HuH-7 (cell line): ENCODE measurements around the gene CLSTN3.
A peak's percentile ranks its signal among the peaks of the same experiment; 100 is the strongest.
"Not testable (repeated sequence)": the region's sequence is repeated elsewhere in the genome, so short reads cannot be mapped to it uniquely, and the experiment has no call there.

Source experiments
- DNase-seq: peaks from one replicate; pipeline ENCODE4 v3.0.0; 2011; ENCODE audit warnings: low spot score

Gene CLSTN3

DNA sequence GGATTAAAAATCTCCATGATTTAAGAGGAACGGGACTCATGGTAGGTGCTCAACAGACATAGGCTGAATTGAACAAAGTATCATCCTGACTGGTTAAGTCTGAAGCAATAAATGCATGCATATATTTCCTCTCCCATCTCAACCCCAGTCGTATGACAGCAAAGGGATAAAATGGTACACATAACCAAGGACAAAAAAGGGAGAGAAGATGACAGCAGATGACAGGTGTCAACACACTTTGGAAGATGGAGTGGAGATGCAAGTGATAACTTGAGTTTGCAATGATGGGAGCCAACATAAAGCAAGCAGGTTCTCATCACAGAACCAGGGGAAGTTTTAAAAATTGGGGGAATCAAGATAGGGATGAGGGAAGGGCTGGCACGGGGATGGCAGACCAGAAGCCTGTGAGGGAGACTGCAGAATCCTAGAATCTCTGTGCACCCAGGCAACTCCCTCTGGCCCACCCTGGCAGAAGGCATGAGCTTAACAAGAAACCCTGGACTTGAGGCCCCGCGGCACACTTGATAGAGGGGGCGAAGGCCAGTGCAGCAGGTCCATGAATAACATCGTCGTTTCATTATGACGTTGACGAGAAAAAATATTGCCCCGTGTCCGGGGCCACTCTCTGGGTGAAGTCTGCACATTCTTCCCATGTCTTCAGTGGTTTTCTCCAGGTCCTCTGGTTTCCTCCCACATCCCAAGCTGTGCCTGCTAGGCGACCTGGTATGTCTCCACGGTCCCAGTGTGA is 26.2 kb upstream of the CLSTN3 start:
- no peak for DNase-seq

DNA sequence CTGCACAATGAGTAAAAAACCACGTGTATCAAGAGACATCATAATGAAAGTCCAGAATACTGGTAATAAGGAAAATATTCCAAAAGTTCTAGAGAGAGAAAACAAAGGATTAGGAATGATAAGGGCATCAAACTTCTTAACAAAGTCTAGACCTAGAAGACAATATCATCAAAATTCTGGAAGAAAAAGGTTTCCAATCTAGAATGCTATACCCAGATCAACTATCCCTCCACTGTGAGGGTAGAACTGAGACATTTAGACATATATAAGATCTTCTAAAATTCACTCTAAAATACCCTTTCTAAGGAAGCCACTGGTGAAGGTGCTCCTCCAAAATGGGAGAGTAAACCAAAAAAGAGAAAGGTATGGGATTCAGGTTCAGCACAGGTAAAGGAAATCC is 24.1 kb upstream of the CLSTN3 start:
- no peak for DNase-seq

DNA sequence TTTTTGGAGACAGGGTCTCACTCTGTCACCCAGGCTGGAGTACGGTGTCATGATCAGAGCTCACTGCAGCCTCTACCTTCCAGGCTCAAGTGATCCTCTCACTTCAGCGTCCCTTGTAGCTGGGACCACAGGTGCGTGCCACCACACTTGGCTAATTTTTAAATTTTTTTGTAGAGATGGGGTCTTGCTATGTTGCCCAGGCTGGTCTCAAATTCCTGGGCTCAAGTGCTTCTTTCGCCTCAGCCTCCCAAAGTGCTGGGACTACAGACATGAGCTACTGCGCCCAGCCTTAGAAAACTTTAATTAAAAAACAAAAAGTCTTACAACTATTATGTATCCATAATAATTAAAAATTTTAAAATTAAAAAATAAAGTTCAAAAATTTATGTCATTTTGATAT is 23.0 kb upstream of the CLSTN3 start:
- not testable (repeated sequence) for DNase-seq

DNA sequence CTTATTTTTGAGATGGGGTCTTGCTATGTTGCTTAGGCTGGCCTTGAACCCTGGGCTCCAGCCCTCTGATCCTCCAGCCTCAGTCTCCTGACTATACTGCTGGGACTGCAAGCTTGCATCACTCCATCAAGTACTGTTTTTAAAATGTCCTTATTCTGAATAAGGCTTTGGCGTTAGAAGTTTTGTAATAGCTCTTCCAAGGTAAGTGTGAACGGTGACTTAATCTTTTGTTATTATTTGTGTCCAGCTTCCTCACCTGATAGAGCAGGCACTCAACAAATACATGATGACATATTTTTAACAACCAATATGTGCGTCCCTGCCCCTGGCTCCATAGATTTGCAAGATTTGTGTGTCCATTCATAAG is 22.6 kb upstream of the CLSTN3 start:
- no peak for DNase-seq

DNA sequence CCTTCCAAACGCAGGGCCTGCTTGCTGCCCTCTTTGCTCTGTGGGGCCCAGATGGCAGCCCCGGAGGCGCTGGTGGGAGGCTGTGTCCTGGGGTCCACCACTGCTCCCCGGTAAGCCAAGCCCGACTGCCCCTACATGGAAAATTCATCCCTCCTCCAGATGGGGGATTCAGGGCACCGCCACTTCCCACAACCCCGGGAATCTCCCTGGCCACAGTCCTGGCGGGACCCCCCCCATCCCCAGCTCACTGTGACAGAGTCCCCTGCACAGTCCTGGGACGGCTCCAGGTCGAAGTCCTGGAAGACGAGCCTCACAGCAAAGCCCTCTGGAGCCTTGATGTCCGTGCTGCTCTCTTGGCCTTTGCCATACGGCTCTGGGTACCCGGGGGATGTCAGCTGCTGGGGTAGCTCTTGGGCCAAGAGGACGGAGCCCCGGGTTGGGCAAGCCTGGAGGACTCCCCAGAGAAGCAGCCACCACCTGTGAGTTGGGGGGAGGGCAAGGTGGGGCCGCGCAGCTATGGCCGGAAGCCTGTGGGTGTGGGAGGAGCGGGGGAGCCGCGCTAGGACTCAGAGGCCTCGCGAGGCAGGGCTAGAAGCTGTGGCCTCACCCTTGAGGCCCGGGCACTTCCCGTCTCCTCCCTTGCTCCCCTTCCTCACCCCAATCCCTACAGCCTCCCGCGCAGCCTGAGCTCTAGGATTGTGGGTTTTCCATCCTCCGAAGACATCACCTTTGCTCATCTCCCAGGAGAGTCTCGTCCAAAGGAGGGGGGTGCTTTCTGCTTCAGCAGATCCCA is 22.0 kb upstream of the CLSTN3 start:
- peak; percentile 69 for DNase-seq

DNA sequence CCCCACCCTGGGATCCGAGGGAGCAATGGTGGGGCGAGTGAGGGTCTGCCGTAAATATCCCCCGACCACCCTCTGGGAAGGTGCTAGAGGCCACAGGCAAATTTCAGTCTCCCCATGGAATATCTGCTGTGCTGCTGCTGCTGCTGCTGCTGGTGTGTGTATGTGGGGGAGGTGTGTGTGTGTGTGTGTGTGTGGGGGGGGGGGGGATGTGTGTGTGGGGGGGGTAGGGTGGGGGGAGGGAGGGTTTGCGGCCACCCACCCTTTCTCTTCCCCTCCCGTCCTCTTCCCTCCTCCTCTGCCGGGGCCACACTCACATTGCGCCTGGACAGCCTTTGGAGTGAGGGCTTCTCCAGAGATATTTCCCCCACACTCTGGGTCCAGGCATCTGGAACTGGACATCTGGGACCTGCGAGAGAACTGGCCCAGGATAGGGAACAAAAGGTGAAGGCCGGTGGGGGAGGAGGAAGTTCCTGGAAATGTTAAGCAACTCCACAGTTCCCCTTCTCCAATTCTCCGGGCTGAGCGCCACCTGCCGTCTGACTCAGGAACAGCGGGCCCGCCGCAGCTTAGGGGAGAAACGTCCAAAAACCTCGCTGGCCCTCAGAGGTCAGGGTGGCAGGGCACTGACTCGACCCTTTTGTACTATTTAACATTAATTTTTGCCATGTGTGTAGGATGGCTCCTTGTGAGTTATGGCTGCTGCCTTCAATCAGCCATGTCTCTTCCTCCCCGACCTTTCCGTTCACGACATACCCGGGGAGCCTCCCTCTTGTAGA is 21.2 kb upstream of the CLSTN3 start, which contains the start of gene C1RL:
C1RL (minus strand) TSS at position 419 of the 776 bp plus-strand sequence; CDS start at position 385, 34 bp downstream.
- DNase-seq = no peak

DNA sequence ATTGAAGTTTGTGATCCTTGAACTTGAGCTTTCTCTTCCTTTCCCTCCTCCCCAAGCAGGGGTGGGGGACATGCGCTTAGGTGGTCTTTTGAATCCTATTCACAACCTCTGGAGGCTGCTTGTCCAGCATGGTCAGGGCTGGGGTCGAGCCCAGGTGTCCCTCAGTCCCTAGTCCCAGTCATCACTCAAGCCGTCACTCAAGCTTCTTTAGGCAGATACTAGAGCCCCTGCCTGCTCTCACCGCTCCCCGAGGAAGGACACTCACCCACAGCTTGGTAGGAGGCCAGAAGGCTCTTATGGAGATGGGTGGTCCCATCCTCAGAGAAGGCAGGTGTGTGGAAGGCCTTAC is 20.6 kb upstream of the CLSTN3 start:
- DNase-seq = no peak

DNA sequence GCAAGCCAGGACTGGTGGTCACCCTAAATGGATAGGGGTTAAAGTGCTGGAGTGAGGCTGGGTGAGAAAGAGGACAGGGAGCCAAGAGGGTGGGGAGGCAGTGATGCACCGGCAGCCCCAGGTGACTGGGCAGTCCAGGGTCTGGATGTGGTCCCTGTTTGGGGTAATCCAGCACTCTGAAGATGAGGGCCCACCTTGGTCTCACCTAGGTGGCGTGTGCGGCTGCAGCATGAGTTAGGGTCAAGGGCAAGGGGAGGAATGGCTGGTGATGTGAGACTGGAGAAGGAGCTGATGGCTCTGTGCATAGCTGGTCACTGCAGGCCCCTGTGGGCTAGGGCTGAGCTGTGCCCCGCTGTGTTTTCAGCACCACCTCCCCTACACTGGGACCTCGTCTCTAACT is 19.5 kb upstream of the CLSTN3 start:
- DNase-seq = no peak

DNA sequence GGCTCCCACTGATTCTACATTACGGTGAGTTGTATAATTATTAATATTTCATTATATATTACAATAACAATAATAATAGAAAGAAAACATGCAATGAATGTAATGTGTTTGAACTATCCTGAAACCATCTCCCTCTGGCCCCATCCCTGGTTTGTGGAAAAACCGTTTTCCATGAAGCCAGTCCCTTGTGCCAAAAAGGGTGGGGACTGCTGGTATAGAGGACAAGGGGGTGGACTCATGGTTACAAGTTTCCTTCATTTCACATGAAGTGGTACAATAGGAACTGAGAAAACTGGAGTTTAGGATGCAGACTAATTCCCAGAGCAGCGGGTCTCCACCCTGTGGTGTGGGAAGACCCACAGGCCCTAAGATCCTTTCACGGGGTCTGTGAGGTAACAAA is 18.1 kb upstream of the CLSTN3 start:
- DNase-seq = no peak

DNA sequence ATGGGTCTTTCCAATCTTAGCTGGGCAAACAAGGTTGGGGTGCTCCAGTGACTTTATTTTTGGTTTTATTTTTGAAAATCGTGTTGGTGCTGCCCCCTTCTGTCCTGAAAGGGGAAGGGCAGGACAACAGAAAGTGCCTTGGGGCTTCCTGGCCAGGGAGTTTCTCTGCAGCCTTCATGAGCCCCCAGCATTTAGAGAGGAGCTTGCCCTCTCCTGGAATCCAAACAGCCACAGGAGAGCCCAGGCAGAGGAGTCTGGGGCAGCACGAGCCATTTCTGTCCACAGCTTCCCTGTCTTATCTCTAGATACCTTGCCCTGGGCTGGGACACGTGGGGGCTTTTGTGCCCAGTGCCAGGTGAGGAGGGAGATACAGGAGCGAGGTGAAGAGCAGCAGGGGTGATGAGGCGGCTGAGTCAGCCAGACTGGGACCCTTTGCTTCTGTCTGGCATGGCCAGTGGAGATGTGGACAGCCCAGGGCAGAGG is 16.7 kb upstream of the CLSTN3 start:
- no peak for DNase-seq

DNA sequence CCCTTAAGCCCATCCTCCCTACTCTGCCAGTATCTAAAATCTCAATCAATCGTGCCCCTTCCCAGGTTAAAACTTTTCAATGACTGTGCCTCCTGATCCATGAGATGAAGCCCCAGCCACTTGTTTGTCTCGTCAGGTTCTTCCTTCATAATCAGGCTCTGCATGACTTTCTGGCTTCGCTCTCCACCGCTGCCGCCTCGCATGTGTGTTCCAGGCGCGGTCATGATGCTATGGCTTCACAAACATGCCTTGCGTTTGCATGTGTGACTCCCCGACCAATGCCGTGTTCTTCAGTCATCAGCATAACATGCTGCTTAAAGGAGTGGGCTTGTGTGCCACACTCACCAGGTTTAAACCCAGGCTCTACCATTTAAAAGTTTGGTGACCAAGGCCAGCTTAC is 16.2 kb upstream of the CLSTN3 start:
- DNase-seq = no peak

DNA sequence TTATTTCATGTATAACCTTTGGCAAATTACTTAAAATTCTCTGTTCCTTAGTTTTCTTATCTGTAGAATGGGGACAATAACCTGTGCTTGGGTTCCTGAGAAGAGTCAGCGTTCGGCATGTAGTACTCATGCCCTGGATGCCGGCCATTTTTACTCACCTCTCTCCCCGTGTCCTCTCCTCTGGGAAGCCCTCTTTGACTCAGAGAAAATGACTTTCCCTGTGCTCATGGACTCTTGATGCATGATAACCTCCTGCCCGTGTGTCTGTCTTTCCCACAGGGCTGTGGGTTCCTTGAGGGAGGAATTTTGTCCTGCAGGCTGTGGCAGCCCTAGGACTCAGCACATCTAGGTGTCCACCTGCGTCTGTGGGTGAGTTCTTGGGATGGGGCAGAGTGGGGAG is 15.3 kb upstream of the CLSTN3 start:
- DNase-seq = no peak

DNA sequence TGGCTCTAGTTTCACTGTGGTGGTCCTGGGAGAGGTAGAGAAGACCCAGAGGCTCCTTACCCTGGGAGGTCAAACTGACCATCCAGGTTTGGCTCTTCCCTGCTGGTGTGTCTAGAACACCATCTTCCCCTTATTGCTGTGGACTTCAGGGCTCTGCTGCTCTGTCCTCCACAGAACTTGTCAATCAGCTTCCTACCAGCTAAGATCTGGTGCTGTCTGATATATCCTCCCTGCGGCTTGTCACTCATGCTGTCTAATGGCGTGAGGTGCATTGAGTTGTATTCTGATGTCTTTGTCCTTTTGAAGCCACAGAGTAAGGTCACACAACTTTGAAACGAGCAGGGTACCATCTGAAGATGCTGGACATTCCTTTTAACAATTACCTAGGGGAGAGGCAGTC is 14.0 kb upstream of the CLSTN3 start:
- DNase-seq = no peak

DNA sequence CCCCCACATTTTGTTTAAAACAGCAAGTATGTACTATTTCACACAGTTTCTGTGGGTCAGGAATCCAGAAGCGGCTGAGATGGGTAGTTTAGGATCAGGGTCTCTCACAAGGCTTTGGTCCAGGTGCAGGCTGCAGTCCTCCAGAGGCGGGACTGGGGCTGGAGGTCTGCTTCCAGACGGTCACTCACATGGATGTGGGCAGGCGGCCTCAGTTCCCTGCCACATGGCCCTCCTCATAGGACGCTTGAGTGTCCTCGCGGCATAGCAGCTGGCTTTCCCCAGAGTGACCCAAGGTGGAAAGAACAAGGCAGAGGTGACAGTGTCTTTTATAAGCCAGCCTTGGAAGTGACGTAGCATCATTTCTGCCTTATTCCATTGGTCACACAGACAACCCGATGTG is 13.3 kb upstream of the CLSTN3 start:
- no peak for DNase-seq

DNA sequence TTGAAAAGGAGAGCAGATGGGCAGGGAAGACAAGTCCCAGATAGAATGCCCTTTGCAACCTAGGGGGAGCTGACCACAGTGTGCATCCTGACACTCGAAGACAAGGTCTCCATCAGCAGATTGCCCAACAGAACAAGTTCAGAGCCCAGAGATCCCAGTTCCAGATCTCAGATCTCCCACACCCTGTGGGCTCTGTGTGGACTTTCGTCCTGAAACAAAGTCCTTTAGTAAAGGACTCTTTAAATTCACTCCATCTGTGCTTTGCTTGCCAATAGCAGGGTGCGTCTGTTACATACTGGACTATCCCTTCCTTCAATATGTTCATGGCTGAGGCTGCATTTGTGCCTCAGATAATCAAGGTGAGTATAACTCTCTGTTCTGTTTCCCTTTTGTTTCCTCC is 12.5 kb upstream of the CLSTN3 start:
- DNase-seq = no peak

DNA sequence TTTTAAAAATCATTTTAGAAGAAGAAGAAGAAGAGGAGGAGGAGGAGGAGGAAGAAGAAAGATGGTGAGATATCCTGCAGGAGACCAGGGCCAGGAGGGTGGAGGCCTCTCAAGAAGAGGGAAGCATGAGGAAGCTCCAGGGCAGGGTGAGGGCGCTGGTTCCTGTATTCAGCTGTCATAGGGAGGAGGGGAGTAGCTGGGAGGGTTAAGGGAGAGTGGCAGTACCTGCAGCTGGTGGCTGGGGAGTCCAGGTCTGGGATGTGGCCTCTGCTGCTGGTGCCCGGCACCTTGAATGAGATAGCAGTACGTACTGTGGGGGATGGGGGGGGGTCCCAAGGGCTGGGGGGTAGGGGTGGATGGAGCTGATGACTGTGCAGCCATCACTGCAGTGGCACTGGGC is 11.3 kb upstream of the CLSTN3 start:
- DNase-seq = no peak

DNA sequence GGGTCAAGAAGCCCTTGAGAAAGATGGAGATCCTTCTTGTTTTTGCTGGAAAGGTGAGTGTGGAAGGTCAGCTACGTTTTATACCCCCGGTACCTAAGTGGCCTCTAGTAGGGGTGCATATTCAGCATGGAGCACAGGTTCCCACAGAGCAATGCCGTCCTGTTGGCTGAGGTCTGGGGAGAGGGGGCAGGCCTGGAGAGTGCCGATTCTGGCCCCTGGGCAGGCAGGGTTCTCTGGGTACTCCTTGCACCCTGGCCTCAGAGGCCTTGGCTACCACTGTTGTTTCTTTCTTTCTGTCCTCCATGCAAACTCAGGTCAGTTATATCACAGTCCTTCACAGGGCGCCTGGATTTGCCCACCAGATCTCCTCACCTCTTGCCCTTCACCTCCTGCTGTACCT is 10.0 kb upstream of the CLSTN3 start:
- DNase-seq = no peak

DNA sequence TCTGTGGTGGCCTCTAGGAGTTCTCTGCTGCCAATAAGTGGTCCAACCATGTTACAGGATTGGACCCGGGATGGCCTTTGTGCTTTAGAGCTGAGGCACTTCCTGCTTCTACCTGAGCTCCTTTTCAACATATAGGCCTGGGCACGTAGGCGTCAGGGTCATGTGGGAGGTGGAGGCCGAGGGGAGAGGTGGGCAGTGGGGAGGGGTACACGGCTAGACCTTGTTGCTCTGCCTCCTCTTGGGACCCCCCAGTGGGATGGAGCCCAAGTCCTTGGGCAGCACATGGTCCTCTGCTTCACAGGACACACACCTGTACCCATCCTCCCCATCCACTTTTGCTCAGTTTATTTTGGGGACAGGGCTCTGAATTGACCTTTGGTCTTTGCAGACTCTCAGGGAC is 8.8 kb upstream of the CLSTN3 start:
- no peak for DNase-seq

DNA sequence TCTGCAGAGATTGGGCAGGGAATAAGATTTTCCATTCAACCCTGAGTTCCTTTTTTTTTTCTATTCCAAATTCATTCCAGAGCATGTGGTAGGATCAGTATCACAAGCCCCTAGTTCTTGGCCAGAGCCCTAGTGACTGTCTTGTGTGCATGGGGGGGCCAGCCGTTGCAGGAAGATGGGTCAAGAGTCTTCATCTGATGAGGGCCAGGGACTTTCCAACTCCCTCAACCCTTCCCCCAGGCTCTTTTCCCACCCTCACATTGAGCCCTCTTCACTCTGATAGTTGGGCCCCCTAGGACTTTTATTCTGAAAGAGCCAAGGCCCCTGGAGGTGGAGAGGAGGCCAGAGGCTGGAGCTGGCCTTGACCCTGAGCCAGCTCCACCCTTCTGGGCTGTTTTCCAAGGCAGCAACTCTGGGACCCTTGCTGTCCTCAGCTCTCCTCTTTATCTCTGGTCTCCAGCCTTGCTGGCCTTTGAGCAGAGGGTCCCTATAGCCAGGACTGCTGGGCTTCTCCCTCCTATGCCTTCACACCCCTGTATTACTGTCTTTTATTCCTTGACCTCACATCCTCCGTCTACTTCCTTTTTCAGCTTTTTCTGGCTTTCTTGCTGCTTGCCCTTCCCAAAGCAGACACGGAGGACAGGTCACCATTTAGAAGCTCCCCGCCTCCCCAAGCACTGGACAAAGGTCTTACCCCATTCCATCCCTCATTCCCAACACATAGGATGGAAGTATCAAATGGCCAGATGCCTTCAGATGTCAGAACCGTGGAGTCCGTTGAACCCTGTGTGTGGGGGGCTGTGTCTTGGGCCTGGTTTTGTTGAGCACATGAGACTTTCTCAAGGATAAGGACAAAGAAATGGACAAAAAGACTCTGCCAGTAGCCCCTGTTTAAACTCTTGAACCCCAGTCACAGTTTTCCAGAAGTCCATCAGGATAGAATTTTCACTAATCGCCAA is 7.1 kb upstream of the CLSTN3 start:
- DNase-seq = peak; percentile 46

DNA sequence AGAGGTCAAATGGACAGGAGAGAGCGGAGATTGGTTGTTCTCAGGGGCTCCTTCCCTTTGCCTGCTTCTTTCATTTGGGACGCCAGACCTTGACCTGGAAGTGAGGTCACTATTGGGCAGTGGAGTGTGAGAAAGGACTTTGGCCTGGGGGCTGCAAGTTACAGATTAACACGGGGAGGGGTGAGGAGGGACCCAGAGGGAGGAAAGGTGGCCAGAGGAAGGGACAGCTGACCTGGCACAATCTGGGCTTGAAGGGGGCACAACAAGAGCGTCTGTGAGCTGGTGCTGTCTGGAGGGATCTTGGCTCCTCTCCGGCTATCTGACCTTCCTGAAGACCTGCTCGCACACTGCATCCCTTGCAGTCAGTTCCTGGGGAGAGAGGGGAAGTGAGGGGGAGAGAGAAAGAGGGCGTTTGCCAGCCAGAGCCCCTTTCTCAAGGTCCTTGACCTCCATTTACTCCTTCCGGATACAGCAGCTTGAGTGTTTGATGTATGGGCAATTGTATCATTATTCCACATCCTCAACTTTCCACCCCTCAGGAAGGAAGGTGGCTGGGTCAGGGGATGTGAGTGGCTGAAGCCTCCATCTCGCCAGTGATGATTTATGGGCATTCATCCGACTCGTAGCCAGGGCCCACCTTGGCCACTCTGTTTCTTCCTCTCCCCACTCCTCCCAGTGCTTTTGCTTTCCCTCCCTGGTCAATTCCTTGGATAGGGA is 6.2 kb upstream of the CLSTN3 start:
- peak; percentile 69 for DNase-seq

DNA sequence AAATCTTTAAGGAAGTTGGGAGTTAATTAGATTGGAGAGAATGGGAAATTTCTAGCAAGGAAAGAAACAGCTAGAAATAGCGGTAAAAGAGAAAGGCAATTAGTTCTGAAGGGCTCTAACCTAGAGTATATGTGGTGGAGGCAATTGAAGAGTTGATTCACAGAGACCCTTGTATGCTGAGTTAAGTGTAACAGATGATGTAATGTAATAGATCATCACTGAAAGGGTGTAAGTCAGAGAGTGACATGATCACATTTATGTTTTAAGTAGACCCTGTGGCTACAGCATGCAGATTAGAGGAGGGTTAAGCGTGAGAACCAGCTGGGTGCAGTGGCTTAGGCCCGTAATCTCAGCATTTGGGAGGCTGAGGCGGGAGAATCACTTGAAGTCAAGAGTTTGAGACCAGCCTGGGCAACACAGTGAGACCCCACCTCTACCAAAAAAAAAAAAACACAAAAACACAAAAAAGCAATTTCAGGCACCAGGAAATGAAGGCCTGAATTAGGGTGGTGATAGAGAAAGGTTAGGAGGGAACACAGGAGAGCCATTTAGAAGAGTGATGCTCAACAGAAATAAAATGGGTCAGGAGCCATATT is 4.4 kb upstream of the CLSTN3 start:
- DNase-seq = no peak
